Liver (tissue), 9 donors: ENCODE measurements around the gene PPP1R9A. TPM values are rescaled to one million over a fixed set of nuclear protein-coding genes. Genes with fewer than 3 reads are reported as not detected.

ENCODE experiments used
- DNase-seq: peaks from one replicate; pipeline ENCODE4 v3.0.0-alpha.2; 2017; ENCODE audit warnings: low spot score
- H3K27ac ChIP-seq, 2 donors: one replicate each; pipeline ENCODE4 v1.7.0; 2013; ENCODE audit warnings: inconsistent platforms in 2 of 2, low read length in 2 of 2, control low read depth in 1 of 2, low read depth in 1 of 2, mild to moderate bottlenecking in 1 of 2
- H3K27me3 ChIP-seq, 4 donors: one replicate each; pipeline versions ENCODE4 v1.6.1 to v1.7.0; 2013; ENCODE audit warnings: low read length in 3 of 4, inconsistent platforms in 1 of 4, mild to moderate bottlenecking in 1 of 4, moderate library complexity in 1 of 4; ENCODE audit not compliant: control insufficient read depth in 4 of 4, insufficient read depth in 4 of 4
- H3K36me3 ChIP-seq, 4 donors: one replicate each; pipeline versions ENCODE4 v1.6.1 to v1.7.0; 2013; ENCODE audit warnings: low read length in 3 of 4, mild to moderate bottlenecking in 3 of 4, low read depth in 1 of 4, moderate library complexity in 1 of 4; ENCODE audit not compliant: control insufficient read depth in 4 of 4, insufficient read depth in 3 of 4
- H3K4me1 ChIP-seq, 4 donors: one replicate each; pipeline versions ENCODE4 v1.6.1 to v1.7.0; 2013; ENCODE audit warnings: low read length in 3 of 4, mild to moderate bottlenecking in 3 of 4, moderate library complexity in 1 of 4; ENCODE audit not compliant: control insufficient read depth in 4 of 4, insufficient read depth in 4 of 4
- H3K4me3 ChIP-seq, 3 donors: one replicate each; pipeline versions ENCODE4 v1.6.1 to v1.7.0; 2013; ENCODE audit warnings: low read length in 3 of 3, control low read depth in 1 of 3, low read depth in 1 of 3, mild to moderate bottlenecking in 1 of 3
- H3K9ac ChIP-seq, 2 donors: one replicate each; pipeline ENCODE4 v1.7.0; 2013; ENCODE audit warnings: low read length in 2 of 2, mild to moderate bottlenecking in 2 of 2, moderate library complexity in 2 of 2, control low read depth in 1 of 2, low read depth in 1 of 2
- H3K9me3 ChIP-seq, 4 donors: one replicate each; pipeline versions ENCODE4 v1.6.1 to v1.7.0; 2013; ENCODE audit warnings: low read length in 3 of 4; ENCODE audit not compliant: control insufficient read depth in 4 of 4
- EGR1 ChIP-seq, 2 donors: IDR thresholded peaks; 2 replicates each; pipeline ENCODE4 v1.6.1; 2016 to 2018; ENCODE audit warnings: antibody characterized with exemption in 2 of 2, low read depth in 2 of 2
- FOXA2 ChIP-seq: IDR thresholded peaks from 2 replicates; pipeline ENCODE4 v1.6.1; 2016; ENCODE audit warnings: antibody characterized with exemption
- GABPA ChIP-seq, 2 donors: IDR thresholded peaks in 1 of 2; conservative IDR thresholded peaks in 1 of 2; 2 replicates each; pipeline ENCODE4 v1.6.1; 2016; ENCODE audit warnings: antibody characterized with exemption in 2 of 2, mild to moderate bottlenecking in 1 of 2, moderate library complexity in 1 of 2
- HNF4A ChIP-seq, 2 donors: conservative IDR thresholded peaks; 2 replicates each; pipeline ENCODE4 v1.6.1; 2016; ENCODE audit warnings: antibody characterized with exemption in 2 of 2, mild to moderate bottlenecking in 2 of 2
- HNF4G ChIP-seq: IDR thresholded peaks from 2 replicates; pipeline ENCODE4 v1.6.1; 2016; ENCODE audit warnings: antibody characterized with exemption
- JUND ChIP-seq, 2 donors: IDR thresholded peaks; 2 replicates each; pipeline ENCODE4 v1.6.1; 2016; ENCODE audit warnings: antibody characterized with exemption in 2 of 2
- NR2F2 ChIP-seq: IDR thresholded peaks from 2 replicates; pipeline ENCODE4 v1.6.1; 2016; ENCODE audit warnings: antibody characterized with exemption
- RAD21 ChIP-seq, 2 donors: IDR thresholded peaks; 2 replicates each; pipeline ENCODE4 v1.6.1; 2016; ENCODE audit warnings: antibody characterized with exemption in 2 of 2, mild to moderate bottlenecking in 2 of 2
- SP1 ChIP-seq: IDR thresholded peaks from 2 replicates; pipeline ENCODE4 v1.6.1; 2018; ENCODE audit warnings: antibody characterized with exemption, mild to moderate bottlenecking
- TAF1 ChIP-seq: conservative IDR thresholded peaks from 2 replicates; pipeline ENCODE4 v1.6.1; 2016; ENCODE audit warnings: antibody characterized with exemption, mild to moderate bottlenecking
- WGBS: extraction: QIAGEN DNeasy Blood & Tissue Kit; methylation state at CpG from one replicate; pipeline ENCODE4 v1.1.7; 2013; 5-methylcytosine and 5-hydroxymethylcytosine counted together
- polyA plus RNA-seq, 2 donors: library from polyadenylated mRNA; stranded (reverse) in 1 of 2; unstranded in 1 of 2; fragments of 200-250 nt in 1 of 2; fragments of >200 nt in 1 of 2; fragmentation: Nextera tagmentation in 1 of 2; extraction: Ambion mirVana in 1 of 2; gene quantifications; one replicate each; pipeline versions ENCODE4 v1.2.1 to v1.2.3, GENCODE V29; 2013 to 2015
- total RNA-seq, 2 donors: library from RNA; depleted of rRNA; stranded (reverse); fragments of >200 nt; gene quantifications; one replicate each; pipeline ENCODE4 v1.2.3, GENCODE V29; 2014
- TF ChIP-seq, protein P1 (sequence below): fragments of 150-350 bp; IDR thresholded peaks from 2 replicates; pipeline ENCODE4 v1.5.1; 2017; ENCODE audit warnings: improper control_type of control experiment, low read depth, low read length; ENCODE audit not compliant: missing input control
- TF ChIP-seq, protein P2 (sequence below): IDR thresholded peaks from 2 replicates; pipeline ENCODE4 v1.6.1; 2016; ENCODE audit warnings: antibody characterized with exemption, mild to moderate bottlenecking
- TF ChIP-seq, protein P3 (sequence below): IDR thresholded peaks from 2 replicates; pipeline ENCODE4 v1.6.1; 2016; ENCODE audit warnings: antibody characterized with exemption
- TF ChIP-seq, protein P4 (sequence below): IDR thresholded peaks from 2 replicates; pipeline ENCODE4 v1.6.1; 2016; ENCODE audit warnings: antibody characterized with exemption
- TF ChIP-seq, protein P5 (sequence below): IDR thresholded peaks from 2 replicates; pipeline ENCODE4 v1.6.1; 2016; ENCODE audit warnings: antibody characterized with exemption
- donor health status: healthy.
- donor health status: healthy.
- donor health status: healthy.
- donor health status: healthy.
- donor health status: healthy.

Gene PPP1R9A
- total and polyA plus RNA-seq, 4 donors: 0.17 to 5.4 (median 2.7) TPM

DNA sequence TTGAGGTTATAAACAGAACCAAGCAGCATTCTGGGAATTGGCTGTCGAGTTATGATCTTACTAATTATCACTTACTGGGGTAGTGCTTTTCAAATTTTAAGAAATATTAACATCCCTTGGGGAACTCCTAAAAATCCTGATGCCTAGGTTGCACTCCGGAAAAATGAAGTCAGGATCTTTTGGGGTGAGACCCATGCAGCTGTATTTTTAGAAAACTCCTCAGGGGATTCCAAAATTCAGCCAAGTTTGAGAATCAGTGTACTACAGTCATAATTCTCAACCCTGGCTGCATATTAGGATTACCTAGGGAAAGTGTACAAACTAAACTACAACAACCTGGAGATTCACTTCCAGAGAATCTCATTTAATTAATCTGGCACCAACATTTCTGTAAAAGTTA, 17.2 kb upstream of the PPP1R9A start (continued):
- TF ChIP-seq, protein P1, sequence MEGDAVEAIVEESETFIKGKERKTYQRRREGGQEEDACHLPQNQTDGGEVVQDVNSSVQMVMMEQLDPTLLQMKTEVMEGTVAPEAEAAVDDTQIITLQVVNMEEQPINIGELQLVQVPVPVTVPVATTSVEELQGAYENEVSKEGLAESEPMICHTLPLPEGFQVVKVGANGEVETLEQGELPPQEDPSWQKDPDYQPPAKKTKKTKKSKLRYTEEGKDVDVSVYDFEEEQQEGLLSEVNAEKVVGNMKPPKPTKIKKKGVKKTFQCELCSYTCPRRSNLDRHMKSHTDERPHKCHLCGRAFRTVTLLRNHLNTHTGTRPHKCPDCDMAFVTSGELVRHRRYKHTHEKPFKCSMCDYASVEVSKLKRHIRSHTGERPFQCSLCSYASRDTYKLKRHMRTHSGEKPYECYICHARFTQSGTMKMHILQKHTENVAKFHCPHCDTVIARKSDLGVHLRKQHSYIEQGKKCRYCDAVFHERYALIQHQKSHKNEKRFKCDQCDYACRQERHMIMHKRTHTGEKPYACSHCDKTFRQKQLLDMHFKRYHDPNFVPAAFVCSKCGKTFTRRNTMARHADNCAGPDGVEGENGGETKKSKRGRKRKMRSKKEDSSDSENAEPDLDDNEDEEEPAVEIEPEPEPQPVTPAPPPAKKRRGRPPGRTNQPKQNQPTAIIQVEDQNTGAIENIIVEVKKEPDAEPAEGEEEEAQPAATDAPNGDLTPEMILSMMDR: no peak
- TF ChIP-seq RAD21 (IDR thresholded peaks at IDR 0.05) (no peak), JUND (IDR thresholded peaks at IDR 0.05) (no peak)

DNA sequence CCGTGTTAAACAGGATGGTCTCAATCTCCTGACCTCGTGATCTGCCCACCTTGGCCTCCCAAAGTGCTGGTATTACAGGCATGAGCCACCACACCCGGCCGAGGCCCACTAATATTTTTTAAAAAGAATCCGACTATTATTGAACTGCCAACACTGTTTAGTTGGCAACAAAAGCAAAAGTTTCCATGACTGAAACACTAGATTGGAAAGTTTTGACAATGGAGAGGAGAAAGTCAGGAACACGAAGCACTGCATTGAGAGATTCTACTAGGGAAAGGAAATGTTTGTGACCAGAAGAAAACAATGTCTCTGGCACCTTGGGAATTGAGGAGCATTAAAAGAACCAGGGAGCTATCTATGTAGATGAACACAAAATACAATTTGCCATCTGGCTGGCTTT, 13.7 kb upstream of the PPP1R9A start:
- no peak for DNase-seq
- no peaks in the 10 kb centered on the region for H3K36me3 ChIP-seq
- WGBS: 90% methylated on average over 6 of the region's 6 CpGs
- no peak overlapping the region for H3K9ac ChIP-seq
- no peak overlapping the region for H3K4me3 ChIP-seq
- no peaks in the 10 kb centered on the region for H3K4me1 ChIP-seq
- H3K9me3 ChIP-seq: no peaks in the 10 kb centered on the region
- TF ChIP-seq EGR1 (IDR thresholded peaks at IDR 0.05; ENCODE audit: low read depth in 2 of 2): no peak
- TF ChIP-seq, protein P2, sequence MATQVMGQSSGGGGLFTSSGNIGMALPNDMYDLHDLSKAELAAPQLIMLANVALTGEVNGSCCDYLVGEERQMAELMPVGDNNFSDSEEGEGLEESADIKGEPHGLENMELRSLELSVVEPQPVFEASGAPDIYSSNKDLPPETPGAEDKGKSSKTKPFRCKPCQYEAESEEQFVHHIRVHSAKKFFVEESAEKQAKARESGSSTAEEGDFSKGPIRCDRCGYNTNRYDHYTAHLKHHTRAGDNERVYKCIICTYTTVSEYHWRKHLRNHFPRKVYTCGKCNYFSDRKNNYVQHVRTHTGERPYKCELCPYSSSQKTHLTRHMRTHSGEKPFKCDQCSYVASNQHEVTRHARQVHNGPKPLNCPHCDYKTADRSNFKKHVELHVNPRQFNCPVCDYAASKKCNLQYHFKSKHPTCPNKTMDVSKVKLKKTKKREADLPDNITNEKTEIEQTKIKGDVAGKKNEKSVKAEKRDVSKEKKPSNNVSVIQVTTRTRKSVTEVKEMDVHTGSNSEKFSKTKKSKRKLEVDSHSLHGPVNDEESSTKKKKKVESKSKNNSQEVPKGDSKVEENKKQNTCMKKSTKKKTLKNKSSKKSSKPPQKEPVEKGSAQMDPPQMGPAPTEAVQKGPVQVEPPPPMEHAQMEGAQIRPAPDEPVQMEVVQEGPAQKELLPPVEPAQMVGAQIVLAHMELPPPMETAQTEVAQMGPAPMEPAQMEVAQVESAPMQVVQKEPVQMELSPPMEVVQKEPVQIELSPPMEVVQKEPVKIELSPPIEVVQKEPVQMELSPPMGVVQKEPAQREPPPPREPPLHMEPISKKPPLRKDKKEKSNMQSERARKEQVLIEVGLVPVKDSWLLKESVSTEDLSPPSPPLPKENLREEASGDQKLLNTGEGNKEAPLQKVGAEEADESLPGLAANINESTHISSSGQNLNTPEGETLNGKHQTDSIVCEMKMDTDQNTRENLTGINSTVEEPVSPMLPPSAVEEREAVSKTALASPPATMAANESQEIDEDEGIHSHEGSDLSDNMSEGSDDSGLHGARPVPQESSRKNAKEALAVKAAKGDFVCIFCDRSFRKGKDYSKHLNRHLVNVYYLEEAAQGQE: no peak
- TF ChIP-seq FOXA2: no peak
- H3K27me3 ChIP-seq: no peaks in the 10 kb centered on the region
- no peak overlapping the region for H3K27ac ChIP-seq

DNA sequence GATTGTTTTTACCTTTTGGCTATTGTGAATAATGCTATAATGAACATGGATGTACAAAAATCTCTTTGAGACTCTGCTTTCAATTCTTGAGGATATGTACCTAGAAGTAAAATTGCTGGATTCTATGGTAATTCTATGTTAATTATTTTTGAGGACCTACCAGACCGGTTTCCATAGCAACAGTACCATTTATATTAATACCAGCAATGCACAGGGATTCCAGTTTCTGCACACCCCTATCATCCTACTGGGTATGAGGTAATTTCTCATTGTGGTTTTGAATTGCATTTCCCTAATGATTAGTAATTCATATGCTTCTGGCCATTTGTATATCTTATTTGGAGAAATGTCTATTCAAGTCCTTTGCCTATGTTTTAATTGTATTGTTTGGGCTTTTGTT, 9.9 kb upstream of the PPP1R9A start:
- H3K27ac ChIP-seq: no peak overlapping the region
- 88% methylated on average over 1 of the region's 1 CpG for WGBS
- no peaks in the 10 kb centered on the region for H3K36me3 ChIP-seq
- no peaks in the 10 kb centered on the region for H3K27me3 ChIP-seq
- no peaks in the 10 kb centered on the region for H3K4me1 ChIP-seq
- no peak overlapping the region for H3K9ac ChIP-seq
- no peaks in the 10 kb centered on the region for H3K9me3 ChIP-seq
- DNase-seq: no peak
- TF ChIP-seq TAF1 (no peak), SP1 (no peak), NR2F2 (no peak), RAD21 (IDR thresholded peaks at IDR 0.05) (no peak), JUND (IDR thresholded peaks at IDR 0.05) (no peak), HNF4A (conservative IDR thresholded peaks at IDR 0.05) (no peak), FOXA2 (no peak), GABPA (IDR thresholded peaks at IDR 0.05 in 1 of 2, conservative IDR thresholded peaks at IDR 0.05 in 1 of 2) (no peak), HNF4G (no peak)
- TF ChIP-seq, protein P3, sequence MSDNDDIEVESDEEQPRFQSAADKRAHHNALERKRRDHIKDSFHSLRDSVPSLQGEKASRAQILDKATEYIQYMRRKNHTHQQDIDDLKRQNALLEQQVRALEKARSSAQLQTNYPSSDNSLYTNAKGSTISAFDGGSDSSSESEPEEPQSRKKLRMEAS: no peak
- TF ChIP-seq, protein P4, sequence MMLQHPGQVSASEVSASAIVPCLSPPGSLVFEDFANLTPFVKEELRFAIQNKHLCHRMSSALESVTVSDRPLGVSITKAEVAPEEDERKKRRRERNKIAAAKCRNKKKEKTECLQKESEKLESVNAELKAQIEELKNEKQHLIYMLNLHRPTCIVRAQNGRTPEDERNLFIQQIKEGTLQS: no peak
- TF ChIP-seq, protein P5, sequence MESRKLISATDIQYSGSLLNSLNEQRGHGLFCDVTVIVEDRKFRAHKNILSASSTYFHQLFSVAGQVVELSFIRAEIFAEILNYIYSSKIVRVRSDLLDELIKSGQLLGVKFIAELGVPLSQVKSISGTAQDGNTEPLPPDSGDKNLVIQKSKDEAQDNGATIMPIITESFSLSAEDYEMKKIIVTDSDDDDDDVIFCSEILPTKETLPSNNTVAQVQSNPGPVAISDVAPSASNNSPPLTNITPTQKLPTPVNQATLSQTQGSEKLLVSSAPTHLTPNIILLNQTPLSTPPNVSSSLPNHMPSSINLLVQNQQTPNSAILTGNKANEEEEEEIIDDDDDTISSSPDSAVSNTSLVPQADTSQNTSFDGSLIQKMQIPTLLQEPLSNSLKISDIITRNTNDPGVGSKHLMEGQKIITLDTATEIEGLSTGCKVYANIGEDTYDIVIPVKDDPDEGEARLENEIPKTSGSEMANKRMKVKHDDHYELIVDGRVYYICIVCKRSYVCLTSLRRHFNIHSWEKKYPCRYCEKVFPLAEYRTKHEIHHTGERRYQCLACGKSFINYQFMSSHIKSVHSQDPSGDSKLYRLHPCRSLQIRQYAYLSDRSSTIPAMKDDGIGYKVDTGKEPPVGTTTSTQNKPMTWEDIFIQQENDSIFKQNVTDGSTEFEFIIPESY: no peak
- TF ChIP-seq, protein P2: no peak
- no peak overlapping the region for H3K4me3 ChIP-seq
